ENCODE data around the gene H19.

DNA sequence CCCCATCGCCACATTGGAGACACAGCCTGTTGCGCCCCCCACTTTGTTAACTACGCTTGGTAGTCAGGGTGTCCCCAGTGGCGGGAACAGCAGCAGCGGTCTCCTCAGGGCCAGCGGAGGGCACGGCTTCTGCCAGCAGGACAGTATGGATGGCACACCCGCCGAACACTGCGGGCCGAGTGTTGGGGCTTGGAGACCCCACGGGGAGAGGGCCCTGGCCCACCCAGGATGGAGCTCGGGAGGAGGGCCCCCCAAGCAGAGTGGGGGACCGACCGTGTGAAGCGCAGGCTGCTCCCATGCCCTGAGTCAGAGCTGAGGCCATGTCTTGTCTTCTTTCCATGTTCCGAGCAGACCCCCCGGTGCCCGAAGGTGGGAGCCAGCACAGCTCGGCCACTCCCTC is 32.7 kb downstream of the H19 start:
- TF ChIP-seq, protein P1, sequence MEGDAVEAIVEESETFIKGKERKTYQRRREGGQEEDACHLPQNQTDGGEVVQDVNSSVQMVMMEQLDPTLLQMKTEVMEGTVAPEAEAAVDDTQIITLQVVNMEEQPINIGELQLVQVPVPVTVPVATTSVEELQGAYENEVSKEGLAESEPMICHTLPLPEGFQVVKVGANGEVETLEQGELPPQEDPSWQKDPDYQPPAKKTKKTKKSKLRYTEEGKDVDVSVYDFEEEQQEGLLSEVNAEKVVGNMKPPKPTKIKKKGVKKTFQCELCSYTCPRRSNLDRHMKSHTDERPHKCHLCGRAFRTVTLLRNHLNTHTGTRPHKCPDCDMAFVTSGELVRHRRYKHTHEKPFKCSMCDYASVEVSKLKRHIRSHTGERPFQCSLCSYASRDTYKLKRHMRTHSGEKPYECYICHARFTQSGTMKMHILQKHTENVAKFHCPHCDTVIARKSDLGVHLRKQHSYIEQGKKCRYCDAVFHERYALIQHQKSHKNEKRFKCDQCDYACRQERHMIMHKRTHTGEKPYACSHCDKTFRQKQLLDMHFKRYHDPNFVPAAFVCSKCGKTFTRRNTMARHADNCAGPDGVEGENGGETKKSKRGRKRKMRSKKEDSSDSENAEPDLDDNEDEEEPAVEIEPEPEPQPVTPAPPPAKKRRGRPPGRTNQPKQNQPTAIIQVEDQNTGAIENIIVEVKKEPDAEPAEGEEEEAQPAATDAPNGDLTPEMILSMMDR (IDR thresholded peaks at IDR 0.05; ENCODE audit: low read length) = no peak
- no peak for TF ChIP-seq EZH2 (IDR thresholded peaks at IDR 0.05; ENCODE audit: borderline replicate concordance, low read length)

Data from OCI-LY1 (cell line).